SU-DHL-6 (cell line): ENCODE data around the gene RBBP4.

Experiments
- CTCF ChIP-seq: fragments of 200-600 bp; sonication (generic); IDR thresholded peaks from one replicate; pipeline ENCODE4 v1.5.1; 2017; ENCODE audit warnings: antibody characterized with exemption, mild to moderate bottlenecking, low read length, moderate library complexity; ENCODE audit not compliant: insufficient read depth, poor library complexity, severe bottlenecking
- EZH2phosphoT487 ChIP-seq: fragments of 200-600 bp; sonication (generic), shearing (Covaris generic); conservative IDR thresholded peaks from 2 replicates; pipeline ENCODE4 v1.6.1; 2018; ENCODE audit warnings: mild to moderate bottlenecking, antibody characterized with exemption, low read length, moderate library complexity, mixed read lengths

GRCh38 chr1:32709075-32709474 is 58.1 kb downstream of the RBBP4 start:
- no peak for TF ChIP-seq CTCF
- no peak for TF ChIP-seq EZH2phosphoT487
